HepG2 (cell line): ENCODE data around the gene MADD. TPM values are rescaled to one million over a fixed set of nuclear protein-coding genes. Genes with fewer than 3 reads are reported as not detected.

Source experiments
- ATF7-NPFF ChIP-seq: sonication (generic); formaldehyde crosslinking; IDR thresholded peaks from 2 replicates; pipeline ENCODE4 v1.8.1; 2023; ENCODE audit warnings: mild to moderate bottlenecking, low read depth, missing genetic modification reagents, moderate library complexity
- CBX1 ChIP-seq: IDR thresholded peaks from one replicate; pipeline ENCODE4 v1.6.1; 2016; ENCODE audit warnings: antibody characterized with exemption, low read depth
- TARDBP ChIP-seq: sonication (generic); formaldehyde crosslinking; IDR thresholded peaks from 2 replicates; pipeline ENCODE4 v1.8.0; 2022; ENCODE audit warnings: mild to moderate bottlenecking, missing genetic modification reagents
- TBX2 ChIP-seq: sonication (generic); formaldehyde crosslinking; IDR thresholded peaks from 2 replicates; pipeline ENCODE4 v1.5.0; 2020; ENCODE audit warnings: missing genetic modification reagents, mild to moderate bottlenecking, borderline replicate concordance
- ZBTB3 ChIP-seq: sonication (generic); formaldehyde crosslinking; IDR thresholded peaks from 2 replicates; pipeline ENCODE4 v1.4.0; 2020; ENCODE audit warnings: low read depth, mild to moderate bottlenecking, moderate library complexity, missing genetic modification reagents, borderline replicate concordance
- ZNF17 ChIP-seq: sonication (generic); formaldehyde crosslinking; IDR thresholded peaks from 2 replicates; pipeline ENCODE4 v1.5.0; 2020; ENCODE audit warnings: mild to moderate bottlenecking, missing genetic modification reagents
- ZNF441 ChIP-seq: sonication (generic); formaldehyde crosslinking; IDR thresholded peaks from 2 replicates; pipeline ENCODE4 v1.7.0; 2021; ENCODE audit warnings: missing genetic modification reagents, borderline replicate concordance
- ZNF460 ChIP-seq: sonication (generic); formaldehyde crosslinking; IDR thresholded peaks from 2 replicates; pipeline ENCODE4 v1.5.1; 2020; ENCODE audit warnings: missing genetic modification reagents, mild to moderate bottlenecking, borderline replicate concordance
- ZNF589 ChIP-seq: sonication (generic); formaldehyde crosslinking; conservative IDR thresholded peaks from 2 replicates; pipeline ENCODE4 v1.8.0; 2022; ENCODE audit warnings: mild to moderate bottlenecking, moderate library complexity, missing genetic modification reagents
- ZNF703 ChIP-seq: sonication (generic); formaldehyde crosslinking; IDR thresholded peaks from 2 replicates; pipeline ENCODE4 v1.5.1; 2020; ENCODE audit warnings: missing genetic modification reagents, mild to moderate bottlenecking, moderate library complexity, borderline replicate concordance
- ZNF766 ChIP-seq: sonication (generic); formaldehyde crosslinking; IDR thresholded peaks from 2 replicates; pipeline ENCODE4 v1.5.0; 2020; ENCODE audit warnings: missing genetic modification reagents, borderline replicate concordance
- ZNF776 ChIP-seq: sonication (generic); formaldehyde crosslinking; IDR thresholded peaks from 2 replicates; pipeline ENCODE4 v1.4.0; 2020; ENCODE audit warnings: mild to moderate bottlenecking, missing genetic modification reagents
- ZSCAN25 ChIP-seq: sonication (generic); formaldehyde crosslinking; IDR thresholded peaks from 2 replicates; pipeline ENCODE4 v1.8.0; 2022; ENCODE audit warnings: mild to moderate bottlenecking, missing genetic modification reagents
- polyA plus RNA-seq, 8 experiments: library from polyadenylated mRNA; depleted of rRNA in 3 of 8; stranded (reverse) in 7 of 8; unstranded in 1 of 8; fragments of >200 nt; fragmentation: Illumina TruSeq in 4 of 8; extraction: Trizol in 4 of 8; gene quantifications; 2 replicates each; pipeline versions ENCODE4 v1.2.1 to v1.2.3, GENCODE V29; 2011 to 2016; ENCODE audit warnings: low read depth in 4 of 8, missing spikeins in 1 of 8, mixed read lengths in 1 of 8; ENCODE audit not compliant: insufficient read depth in 1 of 8
- total RNA-seq, 5 experiments: library from RNA; depleted of rRNA; stranded (reverse); fragments of >200 nt; fragmentation: Illumina TruSeq; extraction: Trizol; gene quantifications; 2 replicates each; pipeline ENCODE4 v1.2.3, GENCODE V29; 2016; ENCODE audit warnings: low read depth in 1 of 5
- TF ChIP-seq, protein P1 (sequence below): sonication (generic); formaldehyde crosslinking; IDR thresholded peaks from 2 replicates; pipeline ENCODE4 v1.4.0; 2020; ENCODE audit warnings: missing genetic modification reagents, borderline replicate concordance
- TF ChIP-seq, protein P2 (sequence below): sonication (generic); formaldehyde crosslinking; conservative IDR thresholded peaks from 2 replicates; pipeline ENCODE4 v1.4.0; 2020; ENCODE audit warnings: missing genetic modification reagents
- TF ChIP-seq, protein P3 (sequence below): sonication (generic); formaldehyde crosslinking; IDR thresholded peaks from 2 replicates; pipeline ENCODE4 v1.8.0; 2022; ENCODE audit warnings: missing genetic modification reagents, mild to moderate bottlenecking, moderate library complexity, borderline replicate concordance
- TF ChIP-seq, protein P4 (sequence below): sonication (generic); formaldehyde crosslinking; IDR thresholded peaks from 2 replicates; pipeline ENCODE4 v1.9.0; 2021; ENCODE audit warnings: missing genetic modification reagents, borderline replicate concordance
- TF ChIP-seq, protein P5 (sequence below): sonication (generic); formaldehyde crosslinking; IDR thresholded peaks from 2 replicates; pipeline ENCODE4 v1.5.0; 2020; ENCODE audit warnings: missing genetic modification reagents

MADD gene
- total and polyA plus RNA-seq, 2 of the 13 experiments (the other 11 are each of a cell fraction or from before 2014, with no cell fraction given), result 18.0 to 29.2 TPM

DNA sequence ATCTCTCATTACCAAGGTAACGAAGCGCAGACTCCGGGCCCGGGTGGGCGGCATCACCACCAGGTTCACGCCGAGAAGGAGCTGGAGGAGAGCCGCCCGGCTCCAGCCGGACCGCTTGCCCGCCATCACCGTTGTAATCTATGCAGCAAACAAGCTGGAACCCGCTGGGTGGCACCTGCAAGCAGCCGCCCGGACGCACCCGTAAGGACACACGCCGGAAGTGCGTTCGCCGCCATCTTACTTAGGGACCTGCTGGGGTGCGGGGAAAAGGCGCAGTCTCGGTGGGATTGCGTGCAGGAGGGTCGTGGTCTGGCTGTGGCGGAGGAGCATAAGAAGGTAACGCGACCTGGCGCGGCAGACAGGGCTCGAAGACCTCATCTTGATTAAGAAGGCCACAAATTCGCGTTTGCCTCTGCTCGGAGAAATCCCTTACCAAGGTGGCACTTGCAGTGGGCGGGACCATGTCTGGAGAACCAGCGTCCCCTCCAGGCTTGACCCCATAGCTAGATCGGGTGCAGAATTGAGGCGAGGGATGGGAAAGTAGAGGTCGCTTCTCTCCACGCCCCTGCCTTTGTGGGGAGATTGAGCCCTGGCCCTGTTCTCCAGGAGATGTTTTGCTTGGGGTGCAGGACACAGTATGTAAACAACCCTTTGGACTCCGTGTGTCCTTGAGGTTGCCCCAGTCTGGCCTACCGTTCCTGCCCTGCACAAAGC is 21.1 kb upstream of the MADD start, which contains the start of gene ACP2 (continued):
- TF ChIP-seq ZNF703 (CRISPR knock-in tag) (peak; percentile 80; the same call in 1 of the 2 replicates), ZNF776 (CRISPR knock-in tag) (peak; percentile 70; the same call in 1 of the 2 replicates), ZSCAN25 (CRISPR knock-in tag) (peak; percentile 81; the same call in 1 of the 2 replicates), TBX2 (peak; percentile 84), ZNF460 (CRISPR knock-in tag) (no peak; the same call in 1 of the 2 replicates), TARDBP (CRISPR knock-in tag) (peak; percentile 81), ZNF441 (CRISPR knock-in tag) (0 out of 2 replicates have a peak, but pooled peaks have one; percentile 57), ZNF589 (peak; percentile 96), ZNF17 (CRISPR knock-in tag) (no peak), ZBTB3 (CRISPR knock-in tag) (no peak), CBX1 (no peak), ATF7-NPFF (no peak), ZNF766 (CRISPR knock-in tag) (peak; percentile 48; the same call in 1 of the 2 replicates)
- TF ChIP-seq, protein P1, sequence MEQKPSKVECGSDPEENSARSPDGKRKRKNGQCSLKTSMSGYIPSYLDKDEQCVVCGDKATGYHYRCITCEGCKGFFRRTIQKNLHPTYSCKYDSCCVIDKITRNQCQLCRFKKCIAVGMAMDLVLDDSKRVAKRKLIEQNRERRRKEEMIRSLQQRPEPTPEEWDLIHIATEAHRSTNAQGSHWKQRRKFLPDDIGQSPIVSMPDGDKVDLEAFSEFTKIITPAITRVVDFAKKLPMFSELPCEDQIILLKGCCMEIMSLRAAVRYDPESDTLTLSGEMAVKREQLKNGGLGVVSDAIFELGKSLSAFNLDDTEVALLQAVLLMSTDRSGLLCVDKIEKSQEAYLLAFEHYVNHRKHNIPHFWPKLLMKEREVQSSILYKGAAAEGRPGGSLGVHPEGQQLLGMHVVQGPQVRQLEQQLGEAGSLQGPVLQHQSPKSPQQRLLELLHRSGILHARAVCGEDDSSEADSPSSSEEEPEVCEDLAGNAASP (CRISPR knock-in tag), result peak; percentile 77
- TF ChIP-seq, protein P2, sequence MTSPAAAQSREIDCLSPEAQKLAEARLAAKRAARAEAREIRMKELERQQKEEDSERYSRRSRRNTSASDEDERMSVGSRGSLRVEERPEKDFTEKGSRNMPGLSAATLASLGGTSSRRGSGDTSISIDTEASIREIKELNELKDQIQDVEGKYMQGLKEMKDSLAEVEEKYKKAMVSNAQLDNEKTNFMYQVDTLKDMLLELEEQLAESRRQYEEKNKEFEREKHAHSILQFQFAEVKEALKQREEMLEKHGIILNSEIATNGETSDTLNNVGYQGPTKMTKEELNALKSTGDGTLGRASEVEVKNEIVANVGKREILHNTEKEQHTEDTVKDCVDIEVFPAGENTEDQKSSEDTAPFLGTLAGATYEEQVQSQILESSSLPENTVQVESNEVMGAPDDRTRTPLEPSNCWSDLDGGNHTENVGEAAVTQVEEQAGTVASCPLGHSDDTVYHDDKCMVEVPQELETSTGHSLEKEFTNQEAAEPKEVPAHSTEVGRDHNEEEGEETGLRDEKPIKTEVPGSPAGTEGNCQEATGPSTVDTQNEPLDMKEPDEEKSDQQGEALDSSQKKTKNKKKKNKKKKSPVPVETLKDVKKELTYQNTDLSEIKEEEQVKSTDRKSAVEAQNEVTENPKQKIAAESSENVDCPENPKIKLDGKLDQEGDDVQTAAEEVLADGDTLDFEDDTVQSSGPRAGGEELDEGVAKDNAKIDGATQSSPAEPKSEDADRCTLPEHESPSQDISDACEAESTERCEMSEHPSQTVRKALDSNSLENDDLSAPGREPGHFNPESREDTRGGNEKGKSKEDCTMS (CRISPR knock-in tag), result no peak
- TF ChIP-seq, protein P3, sequence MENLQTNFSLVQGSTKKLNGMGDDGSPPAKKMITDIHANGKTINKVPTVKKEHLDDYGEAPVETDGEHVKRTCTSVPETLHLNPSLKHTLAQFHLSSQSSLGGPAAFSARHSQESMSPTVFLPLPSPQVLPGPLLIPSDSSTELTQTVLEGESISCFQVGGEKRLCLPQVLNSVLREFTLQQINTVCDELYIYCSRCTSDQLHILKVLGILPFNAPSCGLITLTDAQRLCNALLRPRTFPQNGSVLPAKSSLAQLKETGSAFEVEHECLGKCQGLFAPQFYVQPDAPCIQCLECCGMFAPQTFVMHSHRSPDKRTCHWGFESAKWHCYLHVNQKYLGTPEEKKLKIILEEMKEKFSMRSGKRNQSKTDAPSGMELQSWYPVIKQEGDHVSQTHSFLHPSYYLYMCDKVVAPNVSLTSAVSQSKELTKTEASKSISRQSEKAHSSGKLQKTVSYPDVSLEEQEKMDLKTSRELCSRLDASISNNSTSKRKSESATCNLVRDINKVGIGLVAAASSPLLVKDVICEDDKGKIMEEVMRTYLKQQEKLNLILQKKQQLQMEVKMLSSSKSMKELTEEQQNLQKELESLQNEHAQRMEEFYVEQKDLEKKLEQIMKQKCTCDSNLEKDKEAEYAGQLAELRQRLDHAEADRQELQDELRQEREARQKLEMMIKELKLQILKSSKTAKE (CRISPR knock-in tag), result no peak; the same call in 1 of the 2 replicates
- TF ChIP-seq, protein P4, sequence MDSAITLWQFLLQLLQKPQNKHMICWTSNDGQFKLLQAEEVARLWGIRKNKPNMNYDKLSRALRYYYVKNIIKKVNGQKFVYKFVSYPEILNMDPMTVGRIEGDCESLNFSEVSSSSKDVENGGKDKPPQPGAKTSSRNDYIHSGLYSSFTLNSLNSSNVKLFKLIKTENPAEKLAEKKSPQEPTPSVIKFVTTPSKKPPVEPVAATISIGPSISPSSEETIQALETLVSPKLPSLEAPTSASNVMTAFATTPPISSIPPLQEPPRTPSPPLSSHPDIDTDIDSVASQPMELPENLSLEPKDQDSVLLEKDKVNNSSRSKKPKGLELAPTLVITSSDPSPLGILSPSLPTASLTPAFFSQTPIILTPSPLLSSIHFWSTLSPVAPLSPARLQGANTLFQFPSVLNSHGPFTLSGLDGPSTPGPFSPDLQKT (CRISPR knock-in tag), result no peak
- TF ChIP-seq, protein P5, sequence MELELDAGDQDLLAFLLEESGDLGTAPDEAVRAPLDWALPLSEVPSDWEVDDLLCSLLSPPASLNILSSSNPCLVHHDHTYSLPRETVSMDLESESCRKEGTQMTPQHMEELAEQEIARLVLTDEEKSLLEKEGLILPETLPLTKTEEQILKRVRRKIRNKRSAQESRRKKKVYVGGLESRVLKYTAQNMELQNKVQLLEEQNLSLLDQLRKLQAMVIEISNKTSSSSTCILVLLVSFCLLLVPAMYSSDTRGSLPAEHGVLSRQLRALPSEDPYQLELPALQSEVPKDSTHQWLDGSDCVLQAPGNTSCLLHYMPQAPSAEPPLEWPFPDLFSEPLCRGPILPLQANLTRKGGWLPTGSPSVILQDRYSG (CRISPR knock-in tag), result no peak; the same call in 1 of the 2 replicates
